Measurements from ENCODE around the gene RNASEL.

The RNASEL gene

DNA sequence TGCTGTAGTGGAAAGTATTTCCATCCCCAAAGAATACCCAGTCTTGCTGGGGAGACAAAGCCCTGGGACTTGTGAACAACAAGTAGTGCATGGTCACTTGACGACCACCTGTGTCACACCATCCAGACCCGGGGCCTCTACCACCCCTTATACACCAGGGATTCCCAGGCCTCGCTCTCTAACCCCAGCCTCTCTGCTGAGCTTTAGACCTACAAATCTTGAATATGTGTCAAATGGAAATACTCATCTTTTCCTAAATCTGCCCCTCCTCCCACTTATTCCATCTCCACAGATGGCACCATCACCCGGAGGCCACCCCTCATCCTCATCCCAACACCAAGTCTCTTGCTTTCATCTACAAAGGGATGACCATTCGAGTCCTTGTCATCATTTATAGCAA lies 875 bp upstream of the RNASEL start:
- TF ChIP-seq, protein P1, sequence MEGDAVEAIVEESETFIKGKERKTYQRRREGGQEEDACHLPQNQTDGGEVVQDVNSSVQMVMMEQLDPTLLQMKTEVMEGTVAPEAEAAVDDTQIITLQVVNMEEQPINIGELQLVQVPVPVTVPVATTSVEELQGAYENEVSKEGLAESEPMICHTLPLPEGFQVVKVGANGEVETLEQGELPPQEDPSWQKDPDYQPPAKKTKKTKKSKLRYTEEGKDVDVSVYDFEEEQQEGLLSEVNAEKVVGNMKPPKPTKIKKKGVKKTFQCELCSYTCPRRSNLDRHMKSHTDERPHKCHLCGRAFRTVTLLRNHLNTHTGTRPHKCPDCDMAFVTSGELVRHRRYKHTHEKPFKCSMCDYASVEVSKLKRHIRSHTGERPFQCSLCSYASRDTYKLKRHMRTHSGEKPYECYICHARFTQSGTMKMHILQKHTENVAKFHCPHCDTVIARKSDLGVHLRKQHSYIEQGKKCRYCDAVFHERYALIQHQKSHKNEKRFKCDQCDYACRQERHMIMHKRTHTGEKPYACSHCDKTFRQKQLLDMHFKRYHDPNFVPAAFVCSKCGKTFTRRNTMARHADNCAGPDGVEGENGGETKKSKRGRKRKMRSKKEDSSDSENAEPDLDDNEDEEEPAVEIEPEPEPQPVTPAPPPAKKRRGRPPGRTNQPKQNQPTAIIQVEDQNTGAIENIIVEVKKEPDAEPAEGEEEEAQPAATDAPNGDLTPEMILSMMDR (IDR thresholded peaks at IDR 0.05; ENCODE audit: low read length, missing control alignments), result no peak
- no peak overlapping the region for H3K4me3 ChIP-seq (replicated peaks; ENCODE audit: low read depth, low read length)
- no peak for DNase-seq (ENCODE audit: low read depth)

DNA sequence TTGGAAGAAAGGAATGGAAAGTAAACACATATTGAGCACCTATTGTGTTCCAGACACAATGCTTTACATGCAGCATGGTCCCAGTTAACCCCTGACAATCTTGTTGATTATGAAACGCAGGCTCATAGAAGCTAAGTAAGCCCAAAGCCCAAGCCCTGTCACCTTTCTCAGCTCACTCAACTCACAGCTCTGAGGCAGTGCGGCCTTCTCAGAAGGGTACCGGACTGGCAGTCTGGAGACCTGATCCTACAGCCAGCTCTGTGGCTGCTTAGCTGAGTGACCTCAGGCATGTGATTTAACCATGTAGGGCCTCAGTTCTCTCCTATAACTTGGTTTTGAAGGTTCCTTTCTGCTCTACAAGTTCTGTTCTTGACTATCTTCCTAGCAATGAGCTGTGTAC lies 464 bp upstream of the RNASEL start:
- no peak overlapping the region for H3K4me3 ChIP-seq (replicated peaks; ENCODE audit: low read depth, low read length)
- no peak for DNase-seq (ENCODE audit: low read depth)
- TF ChIP-seq, protein P1 (IDR thresholded peaks at IDR 0.05; ENCODE audit: low read length, missing control alignments), result no peak

DNA sequence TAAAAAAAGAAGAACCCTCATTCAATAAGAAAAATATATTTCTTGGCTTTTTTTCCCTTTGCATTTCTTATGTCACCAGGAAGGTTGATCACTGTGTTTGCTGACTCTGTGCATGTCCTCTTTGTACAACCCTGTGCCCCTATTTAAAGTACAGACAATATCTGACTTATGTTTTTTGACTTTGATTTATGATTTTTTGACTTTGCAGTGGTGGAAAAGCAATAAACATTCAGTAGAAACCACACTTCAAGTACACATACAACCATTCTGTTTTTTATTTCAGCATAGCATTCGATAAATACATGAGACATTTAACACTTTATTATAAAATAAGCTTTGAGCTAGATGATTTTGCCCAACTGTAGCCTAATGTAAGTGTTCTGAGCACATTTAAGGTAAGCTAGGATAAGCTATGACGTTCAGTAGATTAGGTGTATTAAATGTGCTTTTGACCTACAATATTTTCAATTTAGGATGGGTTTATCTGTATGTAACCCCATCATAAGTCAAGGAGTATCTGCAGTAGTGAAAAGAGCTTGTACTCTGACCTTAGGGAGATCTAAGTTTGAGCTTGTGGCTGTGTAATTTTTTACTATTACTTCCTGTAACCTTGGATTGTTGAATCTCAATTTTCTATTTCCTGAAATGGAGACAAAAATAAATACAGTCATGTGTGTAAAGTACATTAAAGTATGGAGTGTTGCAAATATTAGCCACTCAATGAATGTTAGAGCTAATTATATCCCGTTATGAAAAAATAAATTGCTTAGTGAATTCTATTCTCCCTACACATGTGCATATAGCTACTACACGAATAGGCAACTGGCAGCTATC lies 1.2 kb downstream of the RNASEL start:
- peak overlapping the region; percentile 78 for H3K4me3 ChIP-seq (replicated peaks; ENCODE audit: low read depth, low read length)
- TF ChIP-seq, protein P1 (IDR thresholded peaks at IDR 0.05; ENCODE audit: low read length, missing control alignments), result no peak
- DNase-seq (ENCODE audit: low read depth), result no peak

DNA sequence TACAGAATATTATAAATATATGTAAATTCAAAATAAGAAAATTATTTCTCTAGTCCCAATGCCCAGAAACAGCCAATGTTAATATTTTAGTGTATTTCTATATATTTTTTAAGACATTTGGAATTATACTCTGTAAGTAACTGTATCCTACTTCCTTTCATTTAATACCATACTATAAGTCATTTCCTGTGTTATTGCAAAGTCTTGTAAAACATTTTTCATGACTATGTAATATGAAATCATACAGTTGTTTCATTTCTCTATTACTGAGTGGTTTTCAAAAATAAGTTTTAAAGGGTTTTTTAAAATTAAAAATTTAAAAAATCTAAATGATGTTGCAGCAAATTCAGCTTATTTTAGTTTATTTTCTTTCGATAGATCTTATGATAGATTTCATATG lies 2.0 kb downstream of the RNASEL start:
- no peak for DNase-seq (ENCODE audit: low read depth)
- no peak overlapping the region for H3K4me3 ChIP-seq (replicated peaks; ENCODE audit: low read depth, low read length)
- TF ChIP-seq, protein P1 (IDR thresholded peaks at IDR 0.05; ENCODE audit: low read length, missing control alignments), result no peak

DNA sequence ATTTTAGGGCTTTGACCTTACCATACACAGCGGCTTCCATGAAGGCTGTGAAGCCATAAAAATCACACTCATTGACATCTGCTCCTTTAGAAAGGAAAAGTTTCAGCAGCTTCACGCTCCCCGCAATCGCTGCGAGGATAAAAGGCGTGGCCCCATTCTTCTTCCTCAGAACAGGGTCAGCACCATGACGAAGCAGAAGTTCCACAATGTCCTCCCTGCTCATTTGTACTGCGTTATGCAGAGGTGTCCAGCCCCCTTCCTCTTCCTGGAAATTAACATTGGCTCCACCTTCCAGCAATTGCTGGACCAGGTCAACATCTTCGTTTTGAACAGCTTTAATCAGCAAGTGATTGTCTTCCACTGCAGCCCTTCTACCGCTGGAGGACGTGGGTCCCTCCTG lies 2.7 kb downstream of the RNASEL start:
- TF ChIP-seq, protein P1 (IDR thresholded peaks at IDR 0.05; ENCODE audit: low read length, missing control alignments), result no peak
- no peak for DNase-seq (ENCODE audit: low read depth)
- no peak overlapping the region for H3K4me3 ChIP-seq (replicated peaks; ENCODE audit: low read depth, low read length)

DNA sequence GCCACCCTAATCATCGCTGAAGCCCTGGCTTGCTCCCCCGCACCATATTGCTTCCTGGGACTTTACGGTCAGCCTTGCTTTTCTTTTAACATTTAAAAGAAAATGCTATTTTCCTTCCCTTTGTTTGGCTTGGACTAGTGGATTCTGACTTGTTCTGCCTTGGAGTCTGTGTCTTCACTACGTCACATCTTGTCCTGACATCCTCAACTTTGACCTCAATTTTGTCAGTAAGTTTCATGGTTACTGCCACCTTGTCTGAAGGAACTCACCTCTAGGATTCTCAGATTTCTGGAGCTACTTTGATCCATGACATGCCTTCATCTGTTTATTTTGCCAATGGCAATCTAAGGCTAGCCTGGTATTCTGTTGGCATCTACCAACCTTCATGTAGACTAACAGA lies 4.3 kb downstream of the RNASEL start:
- no peak for DNase-seq (ENCODE audit: low read depth)
- TF ChIP-seq, protein P1 (IDR thresholded peaks at IDR 0.05; ENCODE audit: low read length, missing control alignments), result no peak
- no peak overlapping the region for H3K4me3 ChIP-seq (replicated peaks; ENCODE audit: low read depth, low read length)

DNA sequence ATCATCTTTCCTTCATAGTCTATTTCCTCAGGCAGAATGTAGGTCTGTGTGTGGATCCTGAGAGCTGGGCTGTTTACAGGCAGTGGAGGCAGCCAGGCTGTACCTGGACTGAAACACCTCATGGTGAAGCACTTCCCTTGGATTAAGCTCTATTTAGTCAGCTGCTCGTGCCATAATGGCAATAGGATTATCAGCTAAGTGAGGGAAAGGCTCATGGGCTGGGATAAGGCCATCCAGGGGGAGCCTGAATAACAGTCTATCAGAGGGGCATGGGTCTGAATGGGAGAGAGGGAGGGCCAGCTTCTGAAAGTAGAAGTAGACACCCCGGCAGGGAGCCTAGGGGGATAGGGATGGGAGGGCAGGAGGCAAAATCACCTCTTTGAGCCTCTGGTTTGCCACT lies 8.3 kb downstream of the RNASEL start:
- H3K4me3 ChIP-seq (replicated peaks; ENCODE audit: low read depth, low read length), result no peak overlapping the region
- no peak for DNase-seq (ENCODE audit: low read depth)
- TF ChIP-seq, protein P1 (IDR thresholded peaks at IDR 0.05; ENCODE audit: low read length, missing control alignments), result no peak
